IPS-20b (cell line): ENCODE results near the gene LRIF1.

Experiments used
- H3K27ac ChIP-seq: one replicate; pipeline ENCODE4 v1.5.1; 2013; ENCODE audit warnings: low read length
- H3K27me3 ChIP-seq: 2 replicates; pipeline ENCODE4 v1.6.1; 2013; ENCODE audit warnings: mild to moderate bottlenecking, low read length, inconsistent platforms; ENCODE audit not compliant: insufficient read depth
- H3K36me3 ChIP-seq: 2 replicates; pipeline ENCODE4 v1.6.1; 2013; ENCODE audit warnings: low read depth, mild to moderate bottlenecking, inconsistent platforms, low read length, moderate library complexity; ENCODE audit not compliant: insufficient read depth
- H3K4me1 ChIP-seq: 2 replicates; pipeline ENCODE4 v1.6.1; 2013; ENCODE audit warnings: mild to moderate bottlenecking, control low read depth, inconsistent platforms, low read length, moderate library complexity; ENCODE audit not compliant: insufficient read depth
- H3K4me3 ChIP-seq: 2 replicates; pipeline ENCODE4 v1.5.1; 2013; ENCODE audit warnings: mild to moderate bottlenecking, low read length, inconsistent platforms
- H3K9ac ChIP-seq: 2 replicates; pipeline ENCODE4 v1.6.1; 2013; ENCODE audit warnings: low read depth, mild to moderate bottlenecking, inconsistent platforms, low read length, moderate library complexity
- H3K9me3 ChIP-seq: 2 replicates; pipeline ENCODE4 v1.6.1; 2013; ENCODE audit warnings: mild to moderate bottlenecking, low read depth, low read length, inconsistent platforms; ENCODE audit not compliant: insufficient read depth

LRIF1 gene

GRCh38 chr1:110975265-110975664 is 11.5 kb upstream of the LRIF1 start:
- Histone ChIP-seq H3K4me1 (no peaks in the 10 kb centered on the region), H3K27me3 (peaks cover 4% of the 10 kb centered on the region; the same call in 1 of the 2 replicates), H3K4me3 (no peak overlapping the region), H3K36me3 (no peaks in the 10 kb centered on the region), H3K9ac (no peak overlapping the region), H3K9me3 (peaks cover 24% of the 10 kb centered on the region), H3K27ac (no peak overlapping the region)

- peaks cover 11% of the 10 kb centered on the region; the same call in 1 of the 2 replicates for H3K9me3 ChIP-seq
These were observed 3.5 kb upstream of the LRIF1 start for GRCh38 chr1:110967256-110967655.

DNA sequence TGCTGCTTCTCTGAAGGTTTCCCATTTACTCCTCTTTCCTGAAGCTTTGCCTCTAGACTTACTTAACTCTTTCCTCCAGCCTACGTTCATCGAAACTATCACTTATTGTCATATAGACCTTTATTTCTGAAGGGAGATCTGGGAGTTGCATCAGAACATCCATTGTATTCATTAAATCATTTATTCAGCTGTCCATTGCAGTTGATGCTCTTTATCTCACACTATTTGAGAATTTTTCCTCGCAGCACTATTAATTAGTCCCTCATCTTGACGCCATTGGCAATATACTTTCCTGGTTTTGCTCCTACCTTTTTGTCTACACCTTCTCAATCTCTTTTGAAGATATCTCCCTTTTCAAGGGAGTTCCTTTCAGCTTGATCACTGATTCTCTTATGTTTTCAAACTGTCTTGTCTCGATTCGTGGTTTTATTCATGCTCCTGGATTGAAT is 757 bp upstream of the LRIF1 start:
- no peaks in the 10 kb centered on the region for H3K36me3 ChIP-seq
- peak overlapping the region; percentile 89 for H3K4me3 ChIP-seq
- H3K9ac ChIP-seq, result peak overlapping the region; percentile 52; the same call in 1 of the 2 replicates
- no peak overlapping the region for H3K27ac ChIP-seq
- no peaks in the 10 kb centered on the region for H3K27me3 ChIP-seq
- H3K9me3 ChIP-seq, result peaks cover 11% of the 10 kb centered on the region; the same call in 1 of the 2 replicates
- H3K4me1 ChIP-seq, result peaks cover 4% of the 10 kb centered on the region

More at GRCh38 chr1:110967256-110967655, 3.5 kb upstream of the LRIF1 start:
- Histone ChIP-seq H3K9ac (no peak overlapping the region), H3K27me3 (no peaks in the 10 kb centered on the region), H3K36me3 (no peaks in the 10 kb centered on the region), H3K4me1 (peaks cover 4% of the 10 kb centered on the region; the same call in 1 of the 2 replicates), H3K27ac (no peak overlapping the region), H3K4me3 (no peak overlapping the region)

DNA sequence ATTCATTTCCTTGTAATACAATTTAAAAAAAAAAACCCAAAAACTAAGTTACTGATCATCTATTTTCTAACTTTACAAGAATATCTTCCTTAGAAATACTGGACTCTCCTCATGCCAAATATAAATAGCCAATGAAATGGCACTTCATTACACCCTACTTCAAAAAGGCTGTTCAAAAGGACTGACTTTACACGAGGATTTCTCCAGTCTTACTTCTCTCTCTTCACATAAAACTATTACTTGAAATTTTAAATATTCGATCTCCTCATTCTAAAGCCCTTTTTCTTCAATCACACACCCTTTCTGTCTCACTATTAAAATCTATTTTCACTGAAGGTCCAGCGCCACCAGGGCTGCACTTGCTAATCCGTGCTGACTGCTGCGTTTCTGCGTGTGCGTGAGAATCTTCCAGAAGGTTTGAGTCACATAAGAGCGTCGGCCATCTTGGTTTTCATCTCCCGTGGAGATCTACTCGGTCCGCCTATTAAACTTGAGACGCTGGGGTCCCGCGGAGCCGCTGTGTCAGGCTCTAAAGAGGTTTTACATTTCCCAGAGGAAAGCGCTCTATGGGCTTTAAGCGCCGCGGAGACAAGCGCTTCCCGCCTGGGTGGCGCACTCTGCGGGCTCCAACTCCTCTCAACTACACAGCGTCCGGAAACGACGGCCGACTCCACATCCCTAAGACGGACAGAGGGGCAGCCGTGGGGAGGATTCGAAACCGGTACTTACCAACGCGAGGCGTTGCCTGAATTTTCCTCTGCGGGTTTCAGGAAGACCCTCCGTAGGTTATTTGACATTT is 631 bp downstream of the LRIF1 start:
- Histone ChIP-seq H3K27ac (peak overlapping the region; percentile 52), H3K9ac (peak overlapping the region; percentile 92), H3K9me3 (peaks cover 11% of the 10 kb centered on the region; the same call in 1 of the 2 replicates), H3K27me3 (no peaks in the 10 kb centered on the region), H3K4me1 (peaks cover 4% of the 10 kb centered on the region), H3K4me3 (peak overlapping the region; percentile 89), H3K36me3 (no peaks in the 10 kb centered on the region)

GRCh38 chr1:110961902-110962301 is 1.8 kb downstream of the LRIF1 start:
- Histone ChIP-seq H3K27ac (no peak overlapping the region), H3K4me1 (peaks cover 4% of the 10 kb centered on the region), H3K4me3 (peak overlapping the region; percentile 89), H3K27me3 (no peaks in the 10 kb centered on the region), H3K9ac (no peak overlapping the region), H3K36me3 (no peaks in the 10 kb centered on the region), H3K9me3 (peaks cover 11% of the 10 kb centered on the region; the same call in 1 of the 2 replicates)

- H3K4me3 ChIP-seq, result no peak overlapping the region
- H3K9ac ChIP-seq, result no peak overlapping the region
- H3K27me3 ChIP-seq, result no peaks in the 10 kb centered on the region
- H3K36me3 ChIP-seq, result no peaks in the 10 kb centered on the region
- peaks cover 4% of the 10 kb centered on the region for H3K4me1 ChIP-seq
- peaks cover 11% of the 10 kb centered on the region; the same call in 1 of the 2 replicates for H3K9me3 ChIP-seq
- no peak overlapping the region for H3K27ac ChIP-seq
These were observed 2.8 kb downstream of the LRIF1 start for GRCh38 chr1:110960777-110961420.

GRCh38 chr1:110957798-110958197 is 5.9 kb downstream of the LRIF1 start:
- H3K27ac ChIP-seq, result no peak overlapping the region
- no peak overlapping the region for H3K9ac ChIP-seq
- H3K27me3 ChIP-seq, result no peaks in the 10 kb centered on the region
- H3K9me3 ChIP-seq, result no peaks in the 10 kb centered on the region
- H3K4me3 ChIP-seq, result no peak overlapping the region
- H3K36me3 ChIP-seq, result no peaks in the 10 kb centered on the region
- H3K4me1 ChIP-seq, result peaks cover 4% of the 10 kb centered on the region

- Histone ChIP-seq H3K27me3 (no peaks in the 10 kb centered on the region), H3K36me3 (peaks cover 10% of the 10 kb centered on the region), H3K9me3 (no peaks in the 10 kb centered on the region), H3K27ac (no peak overlapping the region), H3K9ac (no peak overlapping the region), H3K4me3 (no peak overlapping the region), H3K4me1 (no peaks in the 10 kb centered on the region; the same call in 1 of the 2 replicates)
These were observed 7.1 kb downstream of the LRIF1 start for GRCh38 chr1:110956586-110956985.

GRCh38 chr1:110953031-110953430 is 10.7 kb downstream of the LRIF1 start:
- no peak overlapping the region for H3K9ac ChIP-seq
- no peaks in the 10 kb centered on the region for H3K4me1 ChIP-seq
- H3K27me3 ChIP-seq, result no peaks in the 10 kb centered on the region
- H3K9me3 ChIP-seq, result no peaks in the 10 kb centered on the region
- H3K36me3 ChIP-seq, result peaks cover 29% of the 10 kb centered on the region
- H3K27ac ChIP-seq, result no peak overlapping the region
- H3K4me3 ChIP-seq, result no peak overlapping the region

GRCh38 chr1:110952031-110952430 is 11.7 kb downstream of the LRIF1 start:
- no peaks in the 10 kb centered on the region for H3K9me3 ChIP-seq
- H3K9ac ChIP-seq, result no peak overlapping the region
- H3K4me1 ChIP-seq, result no peaks in the 10 kb centered on the region
- H3K36me3 ChIP-seq, result peaks cover 34% of the 10 kb centered on the region
- no peak overlapping the region for H3K4me3 ChIP-seq
- H3K27ac ChIP-seq, result no peak overlapping the region
- H3K27me3 ChIP-seq, result no peaks in the 10 kb centered on the region

GRCh38 chr1:110951161-110951560 is 12.6 kb downstream of the LRIF1 start:
- H3K9me3 ChIP-seq, result no peaks in the 10 kb centered on the region
- H3K27me3 ChIP-seq, result no peaks in the 10 kb centered on the region
- no peak overlapping the region for H3K27ac ChIP-seq
- no peak overlapping the region for H3K4me3 ChIP-seq
- H3K4me1 ChIP-seq, result no peaks in the 10 kb centered on the region
- H3K9ac ChIP-seq, result no peak overlapping the region
- peaks cover 34% of the 10 kb centered on the region for H3K36me3 ChIP-seq
